ENCODE data around the gene PRR19.

Gene PRR19

DNA sequence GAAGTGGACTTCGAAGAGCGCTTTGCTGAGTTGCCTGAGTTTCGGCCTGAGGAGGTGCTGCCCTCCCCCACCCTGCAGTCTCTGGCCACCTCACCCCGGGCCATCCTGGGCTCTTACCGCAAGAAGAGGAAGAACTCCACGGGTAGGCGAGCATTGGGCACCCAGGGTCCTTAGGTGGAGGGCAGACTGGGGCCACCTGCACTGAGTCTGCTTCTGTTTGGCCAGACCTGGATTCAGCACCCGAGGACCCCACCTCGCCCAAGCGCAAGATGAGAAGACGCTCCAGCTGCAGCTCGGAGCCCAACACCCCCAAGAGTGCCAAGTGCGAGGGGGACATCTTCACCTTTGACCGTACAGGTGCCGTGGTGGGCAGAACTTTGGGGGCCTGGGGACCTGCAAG, 8.0 kb upstream of the PRR19 start:
- TF ChIP-seq SPI1 (IDR thresholded peaks at IDR 0.05; ENCODE audit: borderline replicate concordance, low read depth), result no peak
- TF ChIP-seq, protein P1, sequence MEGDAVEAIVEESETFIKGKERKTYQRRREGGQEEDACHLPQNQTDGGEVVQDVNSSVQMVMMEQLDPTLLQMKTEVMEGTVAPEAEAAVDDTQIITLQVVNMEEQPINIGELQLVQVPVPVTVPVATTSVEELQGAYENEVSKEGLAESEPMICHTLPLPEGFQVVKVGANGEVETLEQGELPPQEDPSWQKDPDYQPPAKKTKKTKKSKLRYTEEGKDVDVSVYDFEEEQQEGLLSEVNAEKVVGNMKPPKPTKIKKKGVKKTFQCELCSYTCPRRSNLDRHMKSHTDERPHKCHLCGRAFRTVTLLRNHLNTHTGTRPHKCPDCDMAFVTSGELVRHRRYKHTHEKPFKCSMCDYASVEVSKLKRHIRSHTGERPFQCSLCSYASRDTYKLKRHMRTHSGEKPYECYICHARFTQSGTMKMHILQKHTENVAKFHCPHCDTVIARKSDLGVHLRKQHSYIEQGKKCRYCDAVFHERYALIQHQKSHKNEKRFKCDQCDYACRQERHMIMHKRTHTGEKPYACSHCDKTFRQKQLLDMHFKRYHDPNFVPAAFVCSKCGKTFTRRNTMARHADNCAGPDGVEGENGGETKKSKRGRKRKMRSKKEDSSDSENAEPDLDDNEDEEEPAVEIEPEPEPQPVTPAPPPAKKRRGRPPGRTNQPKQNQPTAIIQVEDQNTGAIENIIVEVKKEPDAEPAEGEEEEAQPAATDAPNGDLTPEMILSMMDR (IDR thresholded peaks at IDR 0.05; ENCODE audit: insufficient read depth, low read length), result no peak
- Histone ChIP-seq H3K27ac (replicated peaks) (no peak overlapping the region), H3K27me3 (ENCODE audit: insufficient read depth, poor library complexity, severe bottlenecking) (no peaks in the 10 kb centered on the region), H3K4me3 (replicated peaks; ENCODE audit: insufficient read depth, low read length) (no peak overlapping the region)
- DNase-seq (ENCODE audit: low read depth in 1 of 2, low spot score in 1 of 2), result no peak

DNA sequence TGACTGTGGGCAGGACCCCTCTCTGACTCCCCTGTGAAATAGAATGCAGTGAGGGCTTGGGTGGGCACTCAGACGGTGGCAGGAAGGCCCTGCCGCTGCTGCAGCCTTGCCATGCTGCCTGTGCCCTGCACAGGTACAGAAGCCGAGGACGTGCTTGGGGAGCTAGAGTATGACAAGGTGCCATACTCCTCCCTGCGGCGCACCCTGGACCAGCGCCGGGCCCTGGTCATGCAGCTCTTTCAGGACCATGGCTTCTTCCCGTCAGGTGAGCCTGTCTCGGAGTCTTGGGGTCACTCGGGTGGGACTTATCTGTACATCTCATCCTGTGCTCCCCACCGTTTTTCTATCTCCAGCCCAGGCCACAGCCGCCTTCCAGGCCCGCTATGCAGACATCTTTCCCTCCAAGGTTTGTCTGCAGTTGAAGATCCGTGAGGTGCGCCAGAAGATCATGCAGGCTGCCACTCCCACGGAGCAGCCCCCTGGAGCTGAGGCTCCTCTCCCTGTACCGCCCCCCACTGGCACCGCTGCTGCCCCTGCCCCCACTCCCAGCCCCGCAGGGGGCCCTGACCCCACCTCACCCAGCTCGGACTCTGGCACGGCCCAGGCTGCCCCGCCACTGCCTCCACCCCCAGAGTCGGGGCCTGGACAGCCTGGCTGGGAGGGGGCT, 7.3 kb upstream of the PRR19 start:
- TF ChIP-seq GABPA (IDR thresholded peaks at IDR 0.05; ENCODE audit: low read depth) (no peak), POLR2AphosphoS5 (IDR thresholded peaks at IDR 0.05; ENCODE audit: low read depth) (no peak), SPI1 (IDR thresholded peaks at IDR 0.05; ENCODE audit: borderline replicate concordance, low read depth) (no peak)
- TF ChIP-seq, protein P2, sequence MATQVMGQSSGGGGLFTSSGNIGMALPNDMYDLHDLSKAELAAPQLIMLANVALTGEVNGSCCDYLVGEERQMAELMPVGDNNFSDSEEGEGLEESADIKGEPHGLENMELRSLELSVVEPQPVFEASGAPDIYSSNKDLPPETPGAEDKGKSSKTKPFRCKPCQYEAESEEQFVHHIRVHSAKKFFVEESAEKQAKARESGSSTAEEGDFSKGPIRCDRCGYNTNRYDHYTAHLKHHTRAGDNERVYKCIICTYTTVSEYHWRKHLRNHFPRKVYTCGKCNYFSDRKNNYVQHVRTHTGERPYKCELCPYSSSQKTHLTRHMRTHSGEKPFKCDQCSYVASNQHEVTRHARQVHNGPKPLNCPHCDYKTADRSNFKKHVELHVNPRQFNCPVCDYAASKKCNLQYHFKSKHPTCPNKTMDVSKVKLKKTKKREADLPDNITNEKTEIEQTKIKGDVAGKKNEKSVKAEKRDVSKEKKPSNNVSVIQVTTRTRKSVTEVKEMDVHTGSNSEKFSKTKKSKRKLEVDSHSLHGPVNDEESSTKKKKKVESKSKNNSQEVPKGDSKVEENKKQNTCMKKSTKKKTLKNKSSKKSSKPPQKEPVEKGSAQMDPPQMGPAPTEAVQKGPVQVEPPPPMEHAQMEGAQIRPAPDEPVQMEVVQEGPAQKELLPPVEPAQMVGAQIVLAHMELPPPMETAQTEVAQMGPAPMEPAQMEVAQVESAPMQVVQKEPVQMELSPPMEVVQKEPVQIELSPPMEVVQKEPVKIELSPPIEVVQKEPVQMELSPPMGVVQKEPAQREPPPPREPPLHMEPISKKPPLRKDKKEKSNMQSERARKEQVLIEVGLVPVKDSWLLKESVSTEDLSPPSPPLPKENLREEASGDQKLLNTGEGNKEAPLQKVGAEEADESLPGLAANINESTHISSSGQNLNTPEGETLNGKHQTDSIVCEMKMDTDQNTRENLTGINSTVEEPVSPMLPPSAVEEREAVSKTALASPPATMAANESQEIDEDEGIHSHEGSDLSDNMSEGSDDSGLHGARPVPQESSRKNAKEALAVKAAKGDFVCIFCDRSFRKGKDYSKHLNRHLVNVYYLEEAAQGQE (IDR thresholded peaks at IDR 0.05; ENCODE audit: insufficient replicate concordance, low read depth), result no peak
- TF ChIP-seq, protein P1 (IDR thresholded peaks at IDR 0.05; ENCODE audit: insufficient read depth, low read length), result no peak
- H3K27ac ChIP-seq (replicated peaks), result no peak overlapping the region
- DNase-seq (ENCODE audit: low read depth in 1 of 2, low spot score in 1 of 2), result no peak

DNA sequence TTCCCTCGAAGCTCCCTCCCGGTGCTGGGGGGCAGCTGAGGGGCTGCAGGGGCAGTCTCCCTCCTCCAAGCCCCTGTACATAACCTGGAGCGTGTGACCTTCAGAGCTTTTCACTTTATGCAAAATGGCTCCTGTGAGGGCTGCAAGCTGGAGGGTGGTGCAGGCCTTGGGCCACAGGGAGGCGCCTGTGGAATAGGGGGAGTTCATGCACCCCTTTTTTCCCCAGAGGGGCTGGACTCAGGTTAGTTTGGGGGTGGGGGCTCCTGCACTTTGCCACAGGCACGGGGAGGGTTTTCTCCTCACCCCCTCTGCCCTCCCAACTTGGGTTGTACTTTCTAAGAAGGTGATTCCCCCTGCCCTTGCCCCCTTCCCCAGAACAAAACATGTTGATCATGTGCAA, 6.6 kb upstream of the PRR19 start:
- TF ChIP-seq, protein P1 (IDR thresholded peaks at IDR 0.05; ENCODE audit: insufficient read depth, low read length), result no peak
- TF ChIP-seq POLR2AphosphoS5 (IDR thresholded peaks at IDR 0.05; ENCODE audit: low read depth) (no peak), SPI1 (IDR thresholded peaks at IDR 0.05; ENCODE audit: borderline replicate concordance, low read depth) (no peak), GABPA (IDR thresholded peaks at IDR 0.05; ENCODE audit: low read depth) (no peak)
- TF ChIP-seq, protein P2 (IDR thresholded peaks at IDR 0.05; ENCODE audit: insufficient replicate concordance, low read depth), result no peak
- Histone ChIP-seq H3K27me3 (ENCODE audit: insufficient read depth, poor library complexity, severe bottlenecking) (no peaks in the 10 kb centered on the region), H3K27ac (replicated peaks) (no peak overlapping the region), H3K4me3 (replicated peaks; ENCODE audit: insufficient read depth, low read length) (no peak overlapping the region)
- DNase-seq (ENCODE audit: low read depth in 1 of 2, low spot score in 1 of 2), result no peak

More for the DNA sequence above, 7.3 kb upstream of the PRR19 start:
- H3K27me3 ChIP-seq (ENCODE audit: insufficient read depth, poor library complexity, severe bottlenecking), result no peaks in the 10 kb centered on the region
- H3K4me3 ChIP-seq (replicated peaks; ENCODE audit: insufficient read depth, low read length), result no peak overlapping the region

Data from HL-60 (cell line).